Activated CD8-positive, alpha-beta memory T cell treated with anti-CD3 and anti-CD28 coated beads, Interleukin-2, amount 50 U/mL, for 24 hours (primary cell): ENCODE results near the gene ACVR2A.

ENCODE experiments used
- DNase-seq: peaks from one replicate; pipeline ENCODE4 v3.0.0-alpha.2; 2020; ENCODE audit errors: extremely low read depth

Gene ACVR2A

GRCh38 chr2:147844697-147845410 is at the start of gene ACVR2A:
Gene ACVR2A, plus strand, starts transcription at chr2:147845029. Its CDS starts 124 bp downstream, at chr2:147845153.
- DNase-seq: no peak

- no peak for DNase-seq
Measured at GRCh38 chr2:147800316-147800715, 44.5 kb upstream of the ACVR2A start.

GRCh38 chr2:147806846-147807245 is 38.0 kb upstream of the ACVR2A start:
- DNase-seq: no peak

- DNase-seq: no peak
Measured at GRCh38 chr2:147808520-147808919, 36.3 kb upstream of the ACVR2A start.

GRCh38 chr2:147810883-147811765 is 33.7 kb upstream of the ACVR2A start:
- no peak for DNase-seq

- DNase-seq: no peak
Measured at GRCh38 chr2:147818741-147819140, 26.1 kb upstream of the ACVR2A start.

GRCh38 chr2:147824620-147825019 is 20.2 kb upstream of the ACVR2A start:
- no peak for DNase-seq

- no peak for DNase-seq
Measured at GRCh38 chr2:147826278-147827087, 18.3 kb upstream of the ACVR2A start.

GRCh38 chr2:147827088-147827375 is 17.8 kb upstream of the ACVR2A start:
- DNase-seq: no peak

GRCh38 chr2:147829106-147829505 is 15.7 kb upstream of the ACVR2A start:
- no peak for DNase-seq

GRCh38 chr2:147836099-147836498 is 8.7 kb upstream of the ACVR2A start:
- DNase-seq: no peak

- no peak for DNase-seq
Measured at GRCh38 chr2:147843391-147843863, 1.4 kb upstream of the ACVR2A start.

GRCh38 chr2:147843864-147844696 is 749 bp upstream of the ACVR2A start:
- peak; percentile 67 for DNase-seq

- peak; percentile 14 for DNase-seq
Measured at GRCh38 chr2:147845411-147845971, 662 bp downstream of the ACVR2A start.

GRCh38 chr2:147846412-147847081 is 1.7 kb downstream of the ACVR2A start:
- no peak for DNase-seq

GRCh38 chr2:147847746-147848391 is 3.0 kb downstream of the ACVR2A start:
- no peak for DNase-seq

GRCh38 chr2:147850838-147851237 is 6.0 kb downstream of the ACVR2A start:
- no peak for DNase-seq

- no peak for DNase-seq
Measured at GRCh38 chr2:147851244-147851930, 6.6 kb downstream of the ACVR2A start.

- DNase-seq: no peak
Measured at GRCh38 chr2:147854557-147855134, 9.8 kb downstream of the ACVR2A start.
